ENCODE results near the gene CTNND2. TPM values are rescaled to one million over a fixed set of nuclear protein-coding genes. Genes with fewer than 3 reads are reported as not detected.

The CTNND2 gene
- total and polyA plus RNA-seq, 3 donors from 2014 or later, result 9.1 to 17.2 (median 11.3) TPM

DNA sequence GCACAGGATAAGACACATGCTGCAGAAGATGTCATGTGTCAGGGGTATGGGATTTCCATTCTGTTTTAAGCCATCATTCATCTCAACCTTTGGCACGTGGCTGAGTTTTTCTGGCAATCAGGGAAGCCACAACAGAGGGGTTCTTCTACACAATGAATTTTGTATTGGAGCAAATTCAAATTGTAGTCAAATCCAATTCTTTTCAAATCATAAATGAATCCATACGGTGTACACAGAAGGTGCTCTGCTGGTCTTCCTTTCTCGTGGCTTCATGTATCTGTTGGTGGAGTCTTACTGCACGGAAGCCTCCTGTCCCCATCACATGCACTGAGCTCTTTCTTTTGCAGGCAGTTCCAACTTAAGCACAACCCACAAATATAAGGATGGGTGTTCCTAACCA is 706.5 kb downstream of the CTNND2 start:
- WGBS, 2 donors, result 74 to 83% methylated on average over 4 of the region's 4 CpGs
- no peak overlapping the region for H3K27ac ChIP-seq
- no peaks in the 10 kb centered on the region for H3K36me3 ChIP-seq (ENCODE audit: low read depth, missing control alignments)
- no peaks in the 10 kb centered on the region for H3K9me3 ChIP-seq
- intact Hi-C loops (cut with DNase I; ENCODE audit: low total_unique reads), result no loop called here
- TF ChIP-seq POLR2A (IDR thresholded peaks at IDR 0.05), result no peak
- TF ChIP-seq, protein P1, sequence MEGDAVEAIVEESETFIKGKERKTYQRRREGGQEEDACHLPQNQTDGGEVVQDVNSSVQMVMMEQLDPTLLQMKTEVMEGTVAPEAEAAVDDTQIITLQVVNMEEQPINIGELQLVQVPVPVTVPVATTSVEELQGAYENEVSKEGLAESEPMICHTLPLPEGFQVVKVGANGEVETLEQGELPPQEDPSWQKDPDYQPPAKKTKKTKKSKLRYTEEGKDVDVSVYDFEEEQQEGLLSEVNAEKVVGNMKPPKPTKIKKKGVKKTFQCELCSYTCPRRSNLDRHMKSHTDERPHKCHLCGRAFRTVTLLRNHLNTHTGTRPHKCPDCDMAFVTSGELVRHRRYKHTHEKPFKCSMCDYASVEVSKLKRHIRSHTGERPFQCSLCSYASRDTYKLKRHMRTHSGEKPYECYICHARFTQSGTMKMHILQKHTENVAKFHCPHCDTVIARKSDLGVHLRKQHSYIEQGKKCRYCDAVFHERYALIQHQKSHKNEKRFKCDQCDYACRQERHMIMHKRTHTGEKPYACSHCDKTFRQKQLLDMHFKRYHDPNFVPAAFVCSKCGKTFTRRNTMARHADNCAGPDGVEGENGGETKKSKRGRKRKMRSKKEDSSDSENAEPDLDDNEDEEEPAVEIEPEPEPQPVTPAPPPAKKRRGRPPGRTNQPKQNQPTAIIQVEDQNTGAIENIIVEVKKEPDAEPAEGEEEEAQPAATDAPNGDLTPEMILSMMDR (IDR thresholded peaks at IDR 0.05), result no peak
- no peak overlapping the region for H3K4me3 ChIP-seq
- H3K4me1 ChIP-seq, result no peaks in the 10 kb centered on the region
- H3K27me3 ChIP-seq, result no peaks in the 10 kb centered on the region
- no peak for DNase-seq

DNA sequence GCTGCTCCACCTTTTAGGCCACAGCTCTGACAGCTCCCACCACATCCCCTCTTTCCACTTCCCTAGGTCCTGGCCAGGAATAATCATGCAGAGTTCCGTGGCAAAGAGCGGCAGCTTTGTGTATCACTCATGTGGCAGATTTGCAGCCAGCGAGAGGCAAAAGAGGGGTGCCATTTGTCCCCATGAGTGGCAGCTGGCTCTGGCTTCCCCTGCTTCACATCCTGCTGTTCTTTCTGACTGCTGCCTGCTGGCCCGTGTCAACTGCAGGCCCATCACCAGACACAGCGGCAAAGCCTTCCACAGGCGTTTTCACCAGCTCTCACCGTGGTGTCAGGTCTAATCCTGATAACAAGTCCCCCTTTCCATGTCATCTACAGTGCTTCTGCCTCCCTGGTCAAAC is 712.6 kb downstream of the CTNND2 start:
- Histone ChIP-seq H3K36me3 (ENCODE audit: low read depth, missing control alignments) (no peaks in the 10 kb centered on the region), H3K27ac (no peak overlapping the region), H3K27me3 (no peaks in the 10 kb centered on the region), H3K4me3 (no peak overlapping the region), H3K4me1 (no peaks in the 10 kb centered on the region), H3K9me3 (no peaks in the 10 kb centered on the region)
- WGBS, 2 donors, result 74 to 79% methylated on average over 5 to 7 of the region's 7 CpGs
- intact Hi-C loops (cut with DNase I; ENCODE audit: low total_unique reads), result no loop called here
- TF ChIP-seq POLR2A (IDR thresholded peaks at IDR 0.05), result no peak
- TF ChIP-seq, protein P1 (IDR thresholded peaks at IDR 0.05), result no peak
- DNase-seq, result no peak

DNA sequence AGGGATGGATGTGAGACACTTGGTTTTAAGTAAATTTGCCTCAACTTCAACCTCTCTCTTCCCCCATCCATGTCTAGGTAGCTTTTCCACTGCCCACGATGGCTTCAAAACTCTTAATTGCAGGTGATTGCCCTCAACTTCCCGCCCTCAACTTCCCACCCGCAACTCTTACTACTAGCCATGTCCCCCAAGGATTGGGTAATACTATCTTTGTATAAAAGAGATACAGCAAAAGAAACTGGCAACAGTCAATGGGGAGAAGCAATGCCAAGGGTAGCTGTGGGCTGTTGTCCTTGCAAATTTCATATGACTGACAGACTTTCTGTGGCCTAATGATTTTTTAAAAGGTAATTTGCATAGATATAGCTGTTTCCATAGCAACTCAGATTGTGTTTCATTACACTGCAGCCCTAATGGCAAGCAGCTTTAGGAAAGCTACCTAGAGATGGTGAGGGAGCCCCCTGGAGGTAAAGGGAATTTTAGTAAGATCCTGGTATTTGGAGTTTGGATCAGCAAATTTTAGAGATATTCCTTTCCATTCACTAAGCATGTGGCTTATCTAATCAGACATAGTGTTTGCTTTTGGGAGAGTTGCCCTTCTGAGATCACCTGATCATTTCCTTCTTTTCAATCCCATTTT is 721.7 kb downstream of the CTNND2 start:
- no peaks in the 10 kb centered on the region for H3K4me1 ChIP-seq
- H3K27me3 ChIP-seq, result no peaks in the 10 kb centered on the region
- H3K9me3 ChIP-seq, result no peaks in the 10 kb centered on the region
- intact Hi-C loops (cut with DNase I; ENCODE audit: low total_unique reads), result no loop called here
- H3K4me3 ChIP-seq, result no peak overlapping the region
- H3K27ac ChIP-seq, result no peak overlapping the region
- TF ChIP-seq POLR2A (IDR thresholded peaks at IDR 0.05), result no peak
- TF ChIP-seq, protein P1 (IDR thresholded peaks at IDR 0.05), result peak in 1 of 3 experiments; percentile 38
- 45 to 50% methylated on average over 3 of the region's 3 CpGs for WGBS, 2 donors
- peak; percentile 19 for DNase-seq
- H3K36me3 ChIP-seq (ENCODE audit: low read depth, missing control alignments), result no peaks in the 10 kb centered on the region

DNA sequence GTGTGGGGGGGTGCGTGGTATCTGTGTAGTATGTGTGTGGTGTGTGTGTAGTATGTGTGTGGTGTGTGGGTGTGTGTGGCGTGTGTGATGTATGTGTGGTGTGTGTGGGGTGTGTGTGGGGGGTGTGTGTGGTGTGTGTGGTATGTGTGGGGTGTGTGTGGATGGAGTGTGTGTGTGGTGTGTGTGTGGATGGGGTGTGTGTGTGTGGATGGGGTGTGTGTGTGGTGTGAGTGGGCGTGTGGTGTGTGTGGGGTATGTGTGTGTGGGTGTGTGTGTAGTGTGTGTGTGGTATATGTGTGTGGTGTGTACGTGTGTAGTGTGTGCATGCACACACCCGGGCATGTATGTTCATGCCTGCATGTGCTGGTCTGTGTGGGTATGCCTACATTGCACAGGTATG is 722.3 kb downstream of the CTNND2 start:
- H3K27me3 ChIP-seq, result no peaks in the 10 kb centered on the region
- intact Hi-C loops (cut with DNase I; ENCODE audit: low total_unique reads), result no loop called here
- TF ChIP-seq, protein P1 (IDR thresholded peaks at IDR 0.05), result no peak
- no peak for TF ChIP-seq POLR2A (IDR thresholded peaks at IDR 0.05)
- H3K4me3 ChIP-seq, result no peak overlapping the region
- no peaks in the 10 kb centered on the region for H3K4me1 ChIP-seq
- no peaks in the 10 kb centered on the region for H3K36me3 ChIP-seq (ENCODE audit: low read depth, missing control alignments)
- no peaks in the 10 kb centered on the region for H3K9me3 ChIP-seq
- DNase-seq, result no peak
- 78 to 81% methylated on average over 5 of the region's 5 CpGs for WGBS, 2 donors
- no peak overlapping the region for H3K27ac ChIP-seq

DNA sequence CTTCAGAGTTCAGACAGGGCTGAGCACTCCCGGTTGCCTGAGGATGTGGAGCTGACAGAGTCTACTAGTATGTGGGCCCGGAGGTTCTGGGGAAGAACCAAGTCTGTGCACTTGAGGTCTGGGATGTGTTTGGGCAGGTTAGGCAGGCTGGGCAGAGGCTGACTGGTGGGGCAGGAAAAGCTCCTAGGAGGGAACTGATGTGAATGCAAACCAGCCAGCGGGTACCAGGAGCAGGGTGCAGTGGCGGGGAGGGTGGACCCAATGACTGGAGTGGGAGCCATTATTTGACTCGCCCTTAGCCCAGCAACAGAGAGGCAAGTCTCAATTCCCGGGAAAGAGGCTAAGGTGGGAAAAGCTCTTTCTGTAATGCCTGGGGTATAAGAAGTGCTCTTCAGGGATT is 723.4 kb downstream of the CTNND2 start:
- no peak for TF ChIP-seq POLR2A (IDR thresholded peaks at IDR 0.05)
- TF ChIP-seq, protein P1 (IDR thresholded peaks at IDR 0.05), result no peak
- intact Hi-C loops (cut with DNase I; ENCODE audit: low total_unique reads), result no loop called here
- Histone ChIP-seq H3K4me1 (no peaks in the 10 kb centered on the region), H3K27ac (no peak overlapping the region), H3K9me3 (no peaks in the 10 kb centered on the region), H3K27me3 (no peaks in the 10 kb centered on the region), H3K36me3 (ENCODE audit: low read depth, missing control alignments) (no peaks in the 10 kb centered on the region), H3K4me3 (no peak overlapping the region)
- 94 to 95% methylated on average over 6 of the region's 6 CpGs for WGBS, 2 donors
- no peak for DNase-seq
